HG02763 (cell line): ENCODE measurements around the gene P2RY2.
A peak's percentile ranks its signal among the peaks of the same experiment; 100 is the strongest.

Source experiments
- ATAC-seq: cut with Tn5 transposase; IDR thresholded peaks from one replicate; pipeline ENCODE4 v1.9.1; 2021; ENCODE audit warnings: mild to moderate bottlenecking, moderate library complexity; ENCODE audit not compliant: unreplicated experiment

Gene P2RY2

DNA sequence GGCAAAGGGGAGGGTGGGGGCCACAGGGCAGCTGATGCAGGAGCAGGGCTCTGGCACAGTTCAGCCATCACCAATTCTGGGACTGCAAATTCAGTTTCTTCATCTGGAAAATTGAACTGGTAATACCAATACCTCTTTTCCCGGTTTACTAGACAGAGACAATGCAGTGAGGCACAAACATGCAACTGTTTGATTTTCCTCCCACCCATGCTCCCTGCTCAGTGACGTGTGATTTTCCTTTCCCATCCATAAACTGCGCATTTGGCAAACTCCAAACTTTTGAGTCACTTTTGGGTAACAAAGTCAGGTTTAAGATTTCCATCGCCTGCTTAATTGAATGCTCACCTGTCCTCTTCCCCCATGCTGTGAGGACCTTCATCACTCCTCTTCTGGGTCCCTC, 23.2 kb downstream of the P2RY2 start:
- no peak for ATAC-seq

DNA sequence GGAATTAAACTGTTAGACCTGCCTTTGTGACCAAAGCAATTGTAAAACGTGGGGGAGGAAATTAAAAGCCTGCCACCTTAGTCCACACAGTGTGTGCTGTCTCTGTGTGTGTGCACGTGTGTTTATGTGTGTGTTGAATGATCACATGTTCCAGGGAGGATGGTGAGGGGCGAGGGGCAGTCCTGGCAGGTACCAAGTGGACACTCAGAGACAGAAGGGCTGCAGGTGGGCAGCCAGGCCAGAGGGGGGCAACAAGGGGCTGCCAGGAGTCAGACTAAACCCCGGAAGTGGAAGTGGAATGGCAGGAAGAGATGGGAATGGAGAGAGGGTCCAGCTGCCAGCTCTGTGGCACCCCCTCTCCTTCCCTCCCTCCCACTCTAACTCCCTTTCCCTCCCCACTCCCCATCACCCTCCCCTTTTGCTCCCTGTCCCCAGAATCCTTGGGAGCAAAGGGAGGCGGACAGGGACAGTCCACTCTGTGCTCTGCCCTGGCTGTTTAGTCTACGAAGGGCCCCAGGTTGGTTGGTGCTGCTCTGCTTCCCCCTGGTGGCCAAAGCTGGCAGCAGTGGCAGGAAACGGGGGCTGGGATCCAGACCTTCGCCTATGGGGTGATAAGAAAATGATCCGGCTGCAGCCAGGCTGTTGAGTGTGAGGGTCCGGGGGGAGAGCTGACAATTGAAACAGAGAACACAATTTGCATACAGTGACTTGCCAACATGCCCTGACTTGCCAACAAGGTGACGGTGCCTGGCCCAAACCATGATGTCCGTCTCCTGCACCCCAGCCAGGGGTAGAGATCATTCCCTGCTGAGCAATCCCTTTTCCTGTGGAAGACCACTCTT, 24.4 kb downstream of the P2RY2 start:
- peak; percentile 61 for ATAC-seq

DNA sequence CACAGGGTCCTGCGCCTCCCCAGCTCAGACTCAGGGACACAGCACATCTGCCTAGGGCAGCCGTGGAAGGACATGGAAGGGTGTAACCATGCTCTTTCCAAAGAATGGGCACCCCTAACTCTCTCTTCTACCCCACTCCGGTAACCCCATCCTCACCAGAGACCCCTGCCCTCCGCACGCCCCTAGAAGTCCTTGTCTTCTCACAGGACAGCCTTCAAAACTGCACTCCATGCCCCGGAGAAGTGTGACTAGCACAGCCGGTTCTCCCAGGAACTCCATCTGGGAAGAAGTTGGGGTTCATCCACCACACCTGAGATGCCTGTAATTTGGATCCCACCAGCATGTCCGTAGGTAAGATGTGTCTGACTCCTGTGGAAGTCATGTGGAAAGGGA, 25.0 kb downstream of the P2RY2 start:
- ATAC-seq = no peak

DNA sequence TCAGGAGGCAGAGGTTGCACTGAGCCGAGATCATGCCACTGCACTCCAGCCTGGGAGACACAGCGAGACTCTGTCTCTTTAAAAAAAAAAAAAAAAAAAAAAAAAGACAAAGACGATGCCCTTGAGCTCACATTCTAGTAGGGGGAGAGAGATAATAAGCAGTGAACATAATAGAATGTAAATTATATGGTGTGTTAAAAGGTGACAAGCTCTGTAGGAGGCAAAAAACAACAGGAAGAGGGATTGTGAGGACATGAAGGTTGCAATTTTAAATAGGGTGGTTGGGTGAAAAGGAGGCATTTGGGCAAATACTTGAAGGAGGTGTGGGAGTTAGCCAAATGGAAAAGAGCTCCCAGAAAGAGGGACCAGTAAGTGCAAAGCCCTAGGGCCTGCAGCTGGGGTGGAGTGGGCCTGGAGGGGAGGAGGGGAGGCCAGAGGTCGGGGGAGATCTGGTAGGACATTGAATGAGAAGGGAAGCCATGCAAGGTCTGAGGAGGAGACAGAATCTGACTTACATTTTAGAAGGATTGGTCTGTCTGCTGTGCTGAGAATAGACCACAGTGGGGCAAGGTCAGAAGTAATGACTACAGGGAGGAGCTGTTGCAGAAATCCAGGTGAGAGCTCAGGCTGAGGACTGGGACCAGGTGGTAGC, 26.6 kb downstream of the P2RY2 start:
- no peak for ATAC-seq

DNA sequence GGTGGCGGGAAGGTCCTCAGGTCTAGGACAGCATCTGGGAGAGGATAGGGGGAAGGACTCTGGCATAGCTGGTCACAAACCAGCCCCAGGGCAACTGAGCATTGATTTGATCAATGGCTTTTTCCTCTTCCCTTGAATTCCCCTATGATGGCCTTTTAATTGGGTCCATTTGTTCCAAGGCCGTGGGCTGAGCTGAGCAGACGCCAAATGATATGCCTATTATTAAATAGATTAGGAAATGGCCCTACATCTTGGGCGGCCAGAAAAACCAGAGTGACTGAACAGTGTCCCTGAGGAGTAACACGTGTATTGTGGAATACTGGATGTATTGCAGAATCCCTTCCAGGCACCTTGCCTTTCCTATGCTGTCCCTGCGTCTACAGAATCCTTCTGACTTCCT, 27.4 kb downstream of the P2RY2 start:
- no peak for ATAC-seq

DNA sequence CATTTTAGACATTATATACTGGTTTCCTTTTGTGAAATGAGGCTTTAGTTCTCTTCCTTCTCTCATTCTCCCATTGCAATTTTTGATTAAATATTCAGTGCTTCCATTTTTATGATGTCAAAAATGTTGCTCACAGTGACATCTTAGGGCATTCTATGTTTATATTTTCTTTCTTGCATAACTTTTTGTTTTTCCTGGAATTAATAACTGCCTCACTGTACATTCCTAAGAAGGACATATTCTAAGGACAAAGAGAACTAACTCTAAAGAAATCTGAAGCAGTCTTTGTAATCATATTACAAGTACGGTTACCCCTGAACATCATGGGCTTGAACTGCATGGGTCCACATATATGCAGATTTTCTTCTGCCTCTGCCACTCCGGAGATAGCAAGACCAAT, 28.2 kb downstream of the P2RY2 start:
- no peak for ATAC-seq

DNA sequence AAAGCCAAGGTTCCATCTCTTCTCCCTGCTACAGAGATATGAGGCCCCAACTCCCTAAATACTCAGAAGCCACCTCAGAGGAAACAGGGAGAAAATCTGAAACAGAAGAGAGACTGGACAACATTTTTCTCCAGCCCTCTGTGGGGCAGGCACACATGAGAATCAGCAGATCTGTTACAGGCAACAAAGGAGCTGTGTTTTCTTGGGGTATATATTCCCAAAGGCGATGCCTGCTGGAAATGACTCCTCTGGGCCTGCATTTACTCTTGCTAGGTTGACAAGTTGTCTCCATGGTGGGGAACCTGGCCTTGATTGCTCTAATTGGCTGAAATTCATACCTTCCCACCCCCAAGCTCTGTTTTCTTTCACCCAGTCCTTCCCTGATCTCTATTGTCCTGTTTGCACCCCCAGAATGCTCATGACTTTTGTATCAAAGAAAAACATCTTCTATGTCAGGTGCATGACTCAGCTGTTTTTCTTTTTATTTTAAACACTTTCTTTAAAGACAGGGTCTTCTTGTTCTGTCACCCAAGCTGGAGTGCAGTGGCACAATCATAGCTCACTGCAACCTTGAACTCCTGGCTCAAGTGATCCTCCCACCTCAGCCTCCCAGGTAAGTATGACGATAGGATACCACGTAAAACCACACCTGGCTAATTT, 30.6 kb downstream of the P2RY2 start:
- no peak for ATAC-seq

DNA sequence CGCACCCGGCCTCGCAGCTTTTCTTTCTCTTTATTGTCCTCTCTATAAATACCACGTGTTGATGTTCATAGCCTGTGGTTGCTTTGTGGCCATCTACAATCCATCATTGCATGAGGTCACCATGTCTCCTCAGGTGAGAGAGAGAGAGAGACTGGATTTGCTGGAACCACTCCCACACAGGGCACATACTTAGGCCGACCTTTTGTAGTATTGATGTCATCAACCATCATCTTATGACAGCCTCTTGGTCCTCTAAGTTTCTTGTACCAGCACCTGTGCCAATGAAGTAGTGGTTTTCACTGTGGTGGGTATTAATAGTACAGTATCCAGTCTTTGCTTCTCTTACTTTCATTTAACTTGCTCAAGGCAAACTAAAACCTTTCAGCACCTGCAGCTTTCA, 31.2 kb downstream of the P2RY2 start:
- ATAC-seq = peak; percentile 51

DNA sequence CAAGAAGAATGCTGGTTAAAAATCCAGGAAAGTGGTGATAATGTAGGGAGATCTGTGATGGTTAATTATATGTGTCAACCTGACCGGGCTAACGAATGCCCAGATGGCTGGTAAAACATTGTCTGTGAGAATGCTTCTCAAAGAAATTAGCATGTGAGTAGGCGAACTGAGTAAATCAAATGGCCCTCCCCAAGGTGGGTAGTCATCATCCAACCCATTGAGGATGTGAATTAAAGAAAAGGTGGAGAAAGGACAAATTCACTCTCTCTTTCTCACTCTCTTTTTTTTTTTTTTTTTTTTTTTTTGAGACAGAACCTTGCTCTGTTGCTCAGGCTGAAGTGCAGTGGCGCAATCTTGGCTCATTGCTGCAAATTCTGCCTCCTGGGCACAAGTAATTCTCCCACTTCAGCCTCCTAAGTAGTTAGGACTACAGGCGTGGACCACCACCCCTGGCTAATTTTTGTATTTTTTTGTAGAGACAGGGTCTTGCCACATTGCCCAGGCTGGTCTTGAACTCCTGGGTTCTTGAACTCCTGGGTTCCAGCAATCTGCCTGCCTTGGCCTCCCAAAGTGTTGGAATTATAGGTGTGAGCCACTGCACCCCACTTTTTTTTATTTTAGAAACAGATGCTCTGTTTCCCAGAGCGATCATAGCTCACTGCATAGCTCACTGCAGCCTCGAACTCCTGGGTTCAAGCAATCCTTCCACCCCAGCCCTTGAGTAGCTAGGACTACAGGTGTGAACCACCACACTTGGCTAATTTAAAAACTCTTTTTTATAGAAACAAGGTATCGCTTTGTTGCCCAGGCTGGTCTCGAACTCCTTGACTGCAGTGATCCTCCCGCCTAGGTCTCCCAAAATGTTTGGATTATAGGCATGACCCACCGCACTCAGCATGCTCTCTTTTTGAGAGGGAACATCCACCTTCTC, 32.0 kb downstream of the P2RY2 start:
- no peak for ATAC-seq

DNA sequence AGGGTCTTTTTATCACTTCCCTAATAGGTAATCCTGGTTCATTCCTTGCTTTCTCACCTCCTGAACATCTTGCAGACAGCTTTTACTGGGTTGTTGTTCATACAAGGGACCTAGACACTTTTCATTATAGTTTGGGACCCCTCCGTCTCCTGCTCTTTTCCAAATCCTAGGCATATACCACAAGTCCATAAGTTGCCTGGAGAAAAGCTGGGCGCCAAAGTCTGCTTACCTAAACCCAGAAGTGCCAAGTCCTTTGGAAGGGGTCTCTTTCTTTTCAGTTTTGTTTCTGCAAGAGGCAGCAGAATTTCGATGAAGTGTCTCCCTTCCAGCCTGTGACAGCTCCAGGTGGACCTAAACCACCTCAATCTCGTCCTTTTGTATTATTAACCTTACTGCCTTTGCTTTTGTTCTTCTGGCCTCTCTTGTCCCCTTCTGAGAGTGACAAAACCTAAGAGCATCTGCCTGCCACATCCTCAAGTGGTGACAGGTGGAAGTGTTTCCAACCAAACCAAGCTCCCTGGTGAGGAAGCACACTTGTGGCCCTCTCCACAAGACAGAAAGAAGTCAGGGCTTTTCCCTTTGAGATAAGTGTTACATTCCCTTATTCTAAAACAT, 34.6 kb downstream of the P2RY2 start:
- no peak for ATAC-seq

DNA sequence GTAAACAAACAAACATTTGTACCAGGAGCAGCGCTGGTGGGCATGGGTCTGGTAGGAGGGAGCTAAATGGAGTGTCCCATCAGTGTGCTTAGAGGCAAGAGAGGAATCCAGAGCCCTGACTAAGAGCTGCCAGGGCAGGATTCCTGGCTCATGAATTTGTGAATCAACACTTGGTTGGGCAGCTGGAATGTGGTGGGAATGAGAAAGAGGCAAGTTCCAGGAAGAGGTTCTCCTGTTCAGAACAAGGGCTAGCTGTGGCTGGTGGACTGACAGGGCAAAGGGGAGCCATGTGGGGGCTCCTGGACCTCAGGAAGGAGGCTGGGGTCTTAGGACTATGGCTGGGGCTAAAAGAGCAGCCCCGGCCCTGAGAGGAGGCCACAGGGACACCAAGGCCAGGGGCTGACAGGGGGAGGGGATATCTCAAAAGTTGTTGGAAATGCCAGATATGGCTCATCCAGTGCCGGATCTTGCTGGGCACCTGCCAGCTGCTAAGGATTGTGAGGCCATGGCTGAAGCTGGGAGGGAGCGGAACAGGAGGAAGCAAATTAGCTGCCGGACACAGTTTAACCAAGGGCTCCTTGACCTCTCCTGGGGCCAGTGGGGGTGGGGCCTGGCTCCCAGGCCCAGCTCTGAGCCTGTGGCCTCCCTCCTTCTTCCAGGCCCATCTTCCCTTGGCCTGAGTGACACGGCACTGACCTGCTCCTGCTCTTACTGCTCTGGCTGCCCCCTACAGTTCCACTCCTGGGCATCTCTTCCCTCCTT, 39.4 kb downstream of the P2RY2 start:
- ATAC-seq = no peak

DNA sequence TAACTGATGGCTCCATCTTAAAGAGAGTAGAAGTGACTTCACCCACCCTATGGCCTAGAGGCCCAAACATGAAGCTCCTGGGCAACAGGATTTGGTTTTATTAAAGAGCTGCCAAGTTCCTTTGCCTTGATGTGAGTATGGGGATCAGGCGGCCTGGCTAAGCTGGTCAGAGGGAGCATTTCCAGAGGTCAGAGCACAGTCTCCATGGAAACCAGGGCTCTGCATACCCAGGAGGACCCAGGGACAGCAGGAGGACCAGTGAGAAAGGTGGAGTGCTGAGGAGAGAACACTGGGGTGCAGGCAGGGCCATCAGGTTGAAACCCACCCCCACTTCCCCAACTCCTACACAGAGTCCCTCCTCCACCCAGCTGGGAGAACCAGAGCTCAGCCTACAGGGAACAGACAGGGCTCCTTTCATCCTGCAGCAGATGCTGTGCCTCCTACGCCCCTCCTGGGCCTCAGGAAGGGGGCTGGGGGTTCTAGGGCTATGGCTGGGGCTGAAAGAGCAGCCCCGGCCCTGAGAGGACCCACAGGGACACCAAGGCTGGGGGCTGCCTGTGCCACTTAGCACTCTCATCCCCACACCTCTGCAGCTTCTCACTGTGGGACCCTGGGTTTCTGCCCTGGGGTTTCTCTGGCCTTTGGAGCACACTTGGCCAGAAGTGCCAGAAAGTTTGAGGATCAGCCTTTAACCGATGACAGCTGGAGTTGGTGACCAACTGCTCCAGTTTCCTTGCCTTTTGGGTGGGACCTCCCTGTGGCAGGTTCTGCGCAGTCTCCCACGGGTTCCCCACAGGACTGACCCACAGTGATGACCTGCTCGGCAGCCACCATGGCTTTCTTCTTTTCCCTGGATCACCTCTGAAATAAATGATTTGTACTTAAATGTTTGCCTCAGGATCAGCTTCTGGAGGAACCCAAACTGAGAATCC, 40.3 kb downstream of the P2RY2 start:
- no peak for ATAC-seq

DNA sequence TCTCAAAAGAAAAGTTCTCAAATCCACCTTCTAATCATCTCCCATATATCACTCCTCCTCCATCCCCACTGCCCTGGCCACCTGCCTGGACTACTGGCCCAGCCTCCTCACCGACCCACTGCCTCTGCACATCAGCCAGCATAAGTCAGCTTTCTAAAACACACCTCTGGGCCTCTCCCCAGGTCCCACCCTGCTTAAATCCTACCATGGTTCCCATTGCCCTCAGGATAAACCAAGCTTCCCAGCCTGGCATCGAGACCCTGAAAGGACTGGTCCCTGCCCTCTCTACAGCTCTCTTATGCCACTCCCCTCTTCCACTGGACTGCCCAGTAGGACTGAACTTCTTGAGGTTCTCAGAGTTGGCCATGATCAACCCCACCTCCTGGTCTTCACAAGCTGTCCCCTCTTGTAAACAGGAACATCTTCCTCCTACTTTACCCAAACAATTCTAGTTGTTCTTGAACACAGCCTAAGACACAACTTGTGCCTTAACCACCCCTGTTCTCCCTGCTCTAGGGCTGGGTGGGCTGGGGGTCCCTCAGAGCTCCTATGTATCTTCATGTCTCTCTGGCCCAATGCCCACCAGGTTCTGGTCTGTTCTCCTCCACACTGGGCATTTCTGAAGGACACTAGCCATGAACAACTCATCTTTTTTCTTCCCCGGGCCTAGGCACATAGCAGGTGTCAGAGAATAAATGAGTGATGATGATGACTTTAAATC, 41.5 kb downstream of the P2RY2 start:
- ATAC-seq = no peak

DNA sequence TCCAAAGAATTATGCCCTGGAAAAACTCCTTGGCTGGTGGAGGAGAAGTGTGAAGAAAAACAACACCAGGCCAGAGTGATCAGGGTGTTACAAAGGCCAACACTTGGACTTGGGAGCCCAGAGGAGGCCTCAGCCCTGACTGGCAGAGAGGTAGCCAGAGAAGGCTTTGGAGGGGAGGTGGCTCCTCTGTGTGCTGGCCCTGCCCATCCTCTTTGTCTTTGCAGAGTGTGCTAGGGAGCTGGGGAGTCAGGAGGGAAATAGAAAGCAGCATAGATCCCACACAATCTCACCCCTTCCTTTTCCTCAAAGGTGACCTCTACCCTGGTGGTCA, 42.0 kb downstream of the P2RY2 start:
- ATAC-seq = no peak

DNA sequence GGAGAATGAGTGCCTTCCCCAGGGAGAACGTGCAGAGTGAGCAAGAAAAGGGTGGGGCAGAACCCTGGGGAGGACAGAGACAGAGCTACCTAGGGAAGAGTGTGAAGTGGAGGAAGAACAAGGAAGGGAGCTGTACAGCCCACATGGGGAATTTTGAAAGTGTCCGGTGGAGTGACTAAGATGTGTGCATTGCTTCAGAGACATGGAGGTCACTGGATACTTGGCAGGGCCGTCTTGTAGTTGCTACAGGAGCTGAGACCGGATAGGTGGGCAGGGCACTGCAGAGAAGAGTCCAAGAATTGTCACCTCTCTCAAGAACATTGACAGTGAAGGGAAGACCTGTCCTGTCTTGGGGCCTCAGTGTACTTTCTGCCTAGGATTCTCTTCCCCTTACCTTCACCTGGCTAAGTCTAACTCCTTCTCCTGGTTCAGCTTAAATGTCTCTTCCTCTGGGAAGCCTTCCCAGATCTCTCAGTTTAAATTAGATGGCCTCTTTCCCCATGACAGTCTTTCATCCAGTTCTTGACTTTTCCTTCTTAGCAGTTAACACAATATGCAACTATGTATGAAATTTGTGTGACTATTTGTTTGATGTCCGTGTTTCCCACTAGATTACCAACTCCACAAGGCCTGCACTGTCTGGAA, 44.9 kb downstream of the P2RY2 start:
- no peak for ATAC-seq

DNA sequence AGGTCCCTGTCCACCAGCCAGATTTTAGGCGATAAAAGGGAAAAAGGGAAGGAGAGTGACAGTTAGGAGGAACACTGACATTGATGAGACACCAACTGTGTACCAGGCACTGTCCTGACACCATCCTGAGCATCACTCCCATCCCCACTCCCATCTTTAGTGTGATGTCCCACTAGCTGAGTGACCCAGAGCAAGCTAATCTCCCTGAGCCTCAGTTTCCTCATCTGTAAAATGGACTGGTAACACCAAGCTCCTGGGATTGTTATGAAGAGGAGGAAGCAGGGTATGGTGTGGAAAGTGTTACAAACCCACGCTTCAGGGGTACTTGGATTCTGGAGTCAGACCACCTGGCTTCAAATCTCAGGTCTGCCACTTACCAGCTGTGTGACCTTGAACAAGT, 45.6 kb downstream of the P2RY2 start:
- no peak for ATAC-seq

DNA sequence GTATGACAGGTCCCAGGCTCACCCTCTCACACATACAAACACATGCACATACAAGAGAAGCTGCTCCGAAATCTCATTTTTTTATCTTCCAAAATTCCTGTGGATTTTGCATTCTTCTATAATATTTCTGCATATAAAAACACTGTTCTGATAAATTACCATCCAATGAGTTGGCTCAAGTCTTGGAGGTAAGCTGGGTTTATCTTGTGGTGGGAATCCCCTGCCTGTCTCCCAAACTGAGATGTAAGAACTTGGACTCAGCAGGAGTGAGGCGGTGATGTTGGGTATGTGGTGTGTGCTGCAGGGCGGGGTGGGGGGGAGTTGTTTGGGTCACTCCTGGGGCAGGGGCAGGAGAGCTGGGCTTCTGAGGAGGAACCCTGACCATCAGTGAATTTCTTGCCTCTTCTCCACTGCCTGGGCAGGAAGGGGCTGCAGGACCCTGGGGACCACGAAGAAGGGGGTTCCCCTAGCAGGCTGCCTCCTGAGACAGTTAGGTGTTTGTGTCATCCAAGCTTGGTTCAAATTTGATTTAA, 47.3 kb downstream of the P2RY2 start:
- ATAC-seq = no peak
